Panc1 (cell line): ENCODE results near the gene BANF1. TPM values are rescaled to one million over a fixed set of nuclear protein-coding genes. Genes with fewer than 3 reads are reported as not detected.

Experiments
- ATAC-seq: fragments of 200-7000 bp; cut with Tn5 transposase; 2 replicates; pipeline ENCODE4 v1.9.1; 2020; ENCODE audit warnings: mild to moderate bottlenecking, moderate library complexity
- BruUV-seq: library from RNA; stranded (reverse); fragments of 400-500 nt; replicated peaks from 2 replicates; lab custom pipeline; 2021; lab: Mats Ljungman, UMichigan
- CTCF ChIA-PET: fragments of 300-600 bp; sonication (Branson Sonifier 250); formaldehyde crosslinking; loops from one replicate; lab custom pipeline; 2022; ENCODE audit warnings: antibody characterized with exemption; lab: Charles Lee
- POLR2A ChIA-PET: fragments of 300-600 bp; sonication (Branson Sonifier 250); formaldehyde crosslinking; loops from one replicate; lab custom pipeline; 2022; ENCODE audit warnings: antibody characterized with exemption; lab: Charles Lee
- DNase-seq: peaks from one replicate; pipeline ENCODE4 v3.0.0-alpha.2; 2010; ENCODE audit warnings: low read depth, low spot score
- H3K27ac ChIP-seq: 2 replicates; pipeline ENCODE4 v1.5.1; 2011; ENCODE audit warnings: mild to moderate bottlenecking, low read length, inconsistent platforms
- H3K27me3 ChIP-seq: fragments of 200-500 bp; sonication (Bioruptor generic); 2 replicates; pipeline ENCODE4 v1.6.0; 2014; ENCODE audit warnings: low read length, inconsistent platforms; ENCODE audit not compliant: control insufficient read depth, insufficient read depth
- H3K36me3 ChIP-seq: fragments of 200-500 bp; sonication (Bioruptor generic); 2 replicates; pipeline ENCODE4 v1.5.1; 2014; ENCODE audit warnings: inconsistent platforms, mild to moderate bottlenecking, low read length, moderate library complexity; ENCODE audit not compliant: control insufficient read depth, insufficient read depth
- H3K4me1 ChIP-seq: 2 replicates; pipeline ENCODE4 v1.5.1; 2011; ENCODE audit warnings: inconsistent platforms, mild to moderate bottlenecking, low read length, moderate library complexity; ENCODE audit not compliant: control insufficient read depth, insufficient read depth
- H3K4me3 ChIP-seq, 2 experiments: 2 replicates each; pipeline ENCODE4 v1.5.1; 2011 to 2012; ENCODE audit warnings: low read depth in 2 of 2, low read length in 2 of 2, mild to moderate bottlenecking in 2 of 2, inconsistent platforms in 1 of 2, moderate library complexity in 1 of 2
- H3K9me3 ChIP-seq: fragments of 200-500 bp; sonication (Bioruptor generic); 2 replicates; pipeline ENCODE4 v1.5.1; 2014; ENCODE audit warnings: low read depth, mild to moderate bottlenecking, inconsistent platforms, low read length, moderate library complexity; ENCODE audit not compliant: control insufficient read depth, insufficient read depth
- CTCF ChIP-seq: fragments of 450-650 bp; IDR thresholded peaks from 2 replicates; pipeline ENCODE4 v1.5.1; 2017; ENCODE audit warnings: mild to moderate bottlenecking
- POLR2AphosphoS5 ChIP-seq: IDR thresholded peaks from 2 replicates; pipeline ENCODE4 v1.6.1; 2012; ENCODE audit warnings: mild to moderate bottlenecking, low read depth, low read length, moderate library complexity
- REST ChIP-seq, 2 experiments: IDR thresholded peaks; 2 replicates each; pipeline ENCODE4 v1.6.1; 2011 to 2012; ENCODE audit warnings: low read depth in 2 of 2, control low read depth in 1 of 2, low read length in 1 of 2, mild to moderate bottlenecking in 1 of 2, moderate library complexity in 1 of 2; ENCODE audit not compliant: insufficient read depth in 1 of 2
- SIN3A ChIP-seq: IDR thresholded peaks from 2 replicates; pipeline ENCODE4 v1.6.1; 2012; ENCODE audit warnings: low read depth, mild to moderate bottlenecking, low read length, moderate library complexity, borderline replicate concordance; ENCODE audit not compliant: insufficient read depth
- TCF7L2 ChIP-seq: IDR thresholded peaks from 2 replicates; pipeline ENCODE4 v1.6.1; 2011; ENCODE audit warnings: mild to moderate bottlenecking, low read depth, low read length, inconsistent platforms
- in situ Hi-C: cut with HindIII; loops from 2 replicates; pipeline ENCODE4 v1.10.0; 2016; ENCODE audit warnings: low sequenced_read_pairs, low pct_unique_long_range_greater_than_20kb
- intact Hi-C: fragments of 100-400 bp; cut with micrococcal nuclease; formaldehyde crosslinking; loops from one replicate; pipeline ENCODE4 v1.10.0; 2022; ENCODE audit not compliant: unreplicated experiment
- total RNA-seq: library from RNA; stranded (reverse); gene quantifications from one replicate; pipeline ENCODE4 v1.2.1, GENCODE V29; 2021; ENCODE audit not compliant: unreplicated experiment

Gene BANF1
- total RNA-seq, 1 experiment from 2014 or later, result 494 TPM

DNA sequence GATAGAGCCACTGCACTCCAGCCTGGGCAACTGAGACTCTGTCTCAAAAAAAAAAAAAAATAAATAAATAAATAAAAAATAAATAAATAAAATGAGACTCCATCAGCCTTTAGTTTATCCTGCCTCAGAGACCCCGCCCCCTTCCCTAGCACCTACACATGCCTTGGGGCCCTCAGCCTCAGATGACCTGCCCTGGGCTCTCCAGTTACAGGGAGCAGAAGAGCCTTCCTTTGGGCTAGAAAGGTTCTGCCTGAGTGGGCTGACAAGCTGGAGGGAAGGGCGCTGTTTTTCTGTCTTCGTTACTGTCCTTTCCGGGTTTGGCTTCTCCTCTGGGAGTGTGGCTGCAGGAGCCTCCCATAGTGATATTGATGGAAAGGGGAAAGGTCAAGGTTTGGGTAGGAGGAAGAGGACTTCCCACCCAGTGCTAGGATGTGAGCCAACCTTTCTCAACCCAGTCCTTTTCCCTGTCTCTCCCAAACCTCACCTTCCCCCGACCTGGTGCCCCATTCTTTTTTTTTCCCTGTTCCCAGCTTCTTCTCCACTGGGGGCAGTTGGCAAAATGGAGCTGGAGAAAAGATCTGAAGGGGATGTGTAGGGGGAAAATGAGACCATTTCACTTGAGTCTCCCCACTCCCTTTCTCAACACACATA is 48.4 kb downstream of the BANF1 start:
- H3K4me3 ChIP-seq, result peak overlapping the region in 1 of 2 experiments; percentile 71; a peak in 2 of 4 replicates
- no TSS peak for BruUV-seq
- in situ Hi-C loops (no loop called here), intact Hi-C loops (no loop called here)
- no peaks in the 10 kb centered on the region for H3K27me3 ChIP-seq
- ATAC-seq (no peak), DNase-seq (no peak)
- POLR2A ChIA-PET, result interaction anchor here (0.7 to 1.4 kb wide), 2 partner anchors 48 to 63 kb away, joined by 3 to 9 read pairs; partner anchors contain the start of gene BANF1
- no peaks in the 10 kb centered on the region for H3K9me3 ChIP-seq
- CTCF ChIA-PET, result no interaction called here
- TF ChIP-seq TCF7L2 (no peak), REST (IDR thresholded peaks at IDR 0.05; ENCODE audit: insufficient read depth in 1 of 2, low read depth in 2 of 2, low read length in 1 of 2) (no peak), SIN3A (no peak), CTCF (no peak), POLR2AphosphoS5 (no peak)
- H3K27ac ChIP-seq, result peak overlapping the region; percentile 98
- peaks cover 16% of the 10 kb centered on the region for H3K36me3 ChIP-seq
- H3K4me1 ChIP-seq, result peaks cover 18% of the 10 kb centered on the region

DNA sequence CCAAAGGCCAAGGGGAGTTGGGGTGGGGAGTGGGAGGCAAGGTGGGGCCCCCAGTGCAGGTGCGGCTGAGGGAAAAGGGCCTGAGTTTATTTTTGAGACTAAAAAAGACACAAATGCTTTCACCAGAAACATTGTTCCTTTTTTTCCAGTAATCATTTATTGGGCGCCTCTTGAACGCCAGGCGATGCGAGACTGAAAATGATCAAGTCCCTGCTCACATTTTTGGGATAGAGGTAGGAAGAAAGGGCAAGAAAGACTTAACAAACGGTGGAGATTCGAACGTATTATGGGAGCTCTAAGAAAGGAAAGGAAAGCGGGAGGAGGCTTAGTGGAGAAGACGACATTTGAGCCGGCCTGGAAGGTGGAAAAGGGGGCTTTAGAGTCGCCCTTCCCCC is 49.1 kb downstream of the BANF1 start:
- ChIA-PET CTCF (interaction anchor here (0.9 kb wide), 1 partner anchor 38 kb away, joined by 3 read pairs; no protein-coding TSS in a partner anchor), POLR2A (interaction anchor here (1.4 kb wide), 1 partner anchor 49 kb away, joined by 9 read pairs; the partner anchor contains the start of gene BANF1)
- H3K4me1 ChIP-seq, result peaks cover 18% of the 10 kb centered on the region
- H3K4me3 ChIP-seq, result peak overlapping the region; percentile 71 to 99
- no peak for DNase-seq
- H3K27ac ChIP-seq, result peak overlapping the region; percentile 98
- H3K36me3 ChIP-seq, result peaks cover 18% of the 10 kb centered on the region
- intact Hi-C loops, result no loop called here
- ATAC-seq, result no peak
- BruUV-seq, result TSS peak; percentile 89
- no peak for TF ChIP-seq POLR2AphosphoS5
- TF ChIP-seq REST (IDR thresholded peaks at IDR 0.05; ENCODE audit: insufficient read depth in 1 of 2, low read depth in 2 of 2, low read length in 1 of 2), result no peak
- TF ChIP-seq SIN3A, result no peak
- no peak for TF ChIP-seq TCF7L2
- no peak for TF ChIP-seq CTCF
- in situ Hi-C loops, result no loop called here
- H3K27me3 ChIP-seq, result no peaks in the 10 kb centered on the region
- no peaks in the 10 kb centered on the region for H3K9me3 ChIP-seq
